Small intestine (tissue), 7 donors: ENCODE data around the gene PRDM16. TPM values are rescaled to one million over a fixed set of nuclear protein-coding genes. Genes with fewer than 3 reads are reported as not detected.

Experiments used
- DNase-seq, 2 donors: peaks; one replicate each; pipeline versions ENCODE4 v3.0.0 to v3.0.0-alpha.2; 2013
- FAIRE-seq: peaks from 2 replicates; lab custom pipeline; 2012; peaks lifted over from hg19 to GRCh38; lab: Jason Lieb, UNC
- H3K27ac ChIP-seq, 3 donors: one replicate each; pipeline ENCODE4 v1.5.1; 2013; ENCODE audit warnings: low read length in 2 of 3, mild to moderate bottlenecking in 2 of 3, control low read depth in 1 of 3, inconsistent platforms in 1 of 3, low read depth in 1 of 3, moderate library complexity in 1 of 3
- H3K27me3 ChIP-seq, 3 donors: one replicate each; pipeline ENCODE4 v1.6.1; 2013; ENCODE audit warnings: low read length in 3 of 3, inconsistent platforms in 1 of 3; ENCODE audit not compliant: control insufficient read depth in 3 of 3, insufficient read depth in 3 of 3
- H3K36me3 ChIP-seq, 3 donors: one replicate each; pipeline ENCODE4 v1.6.1; 2013; ENCODE audit warnings: low read length in 3 of 3, inconsistent platforms in 1 of 3, low read depth in 1 of 3, mild to moderate bottlenecking in 1 of 3, moderate library complexity in 1 of 3; ENCODE audit not compliant: control insufficient read depth in 3 of 3, insufficient read depth in 2 of 3
- H3K4me1 ChIP-seq, 3 donors: one replicate each; pipeline ENCODE4 v1.6.1; 2013; ENCODE audit warnings: low read length in 2 of 3, inconsistent platforms in 1 of 3, low read depth in 1 of 3, mild to moderate bottlenecking in 1 of 3, moderate library complexity in 1 of 3; ENCODE audit not compliant: control insufficient read depth in 3 of 3, insufficient read depth in 2 of 3
- H3K4me3 ChIP-seq, 3 donors: one replicate each; pipeline ENCODE4 v1.5.1; 2013; ENCODE audit warnings: low read length in 3 of 3, control low read depth in 1 of 3, inconsistent platforms in 1 of 3, low read depth in 1 of 3, mild to moderate bottlenecking in 1 of 3, moderate library complexity in 1 of 3
- H3K9me3 ChIP-seq, 2 donors: one replicate each; pipeline ENCODE4 v1.6.1; 2013; ENCODE audit warnings: low read depth in 1 of 2, low read length in 1 of 2; ENCODE audit not compliant: control insufficient read depth in 2 of 2, insufficient read depth in 1 of 2
- WGBS, 3 donors: extraction: QIAGEN DNeasy Blood & Tissue Kit; methylation state at CpG; one replicate each; pipeline ENCODE4 v1.1.7; 2013; 5-methylcytosine and 5-hydroxymethylcytosine counted together
- polyA plus RNA-seq, 4 donors: library from polyadenylated mRNA; stranded (reverse) in 3 of 4; unstranded in 1 of 4; fragments of 200-250 nt in 3 of 4; fragments of 120-200 nt in 1 of 4; gene quantifications; one replicate each; pipeline versions ENCODE4 v1.2.1 to v1.2.3, GENCODE V29; 2013
- donor health status: healthy with polysubstance abuse.
- donor health status: control.
- donor health status: control.
- donor health status: Bipolar disorder and iron deficiency.
- donor health status: healthy.

Gene PRDM16
- polyA plus RNA-seq, 4 donors = 5.4 to 11.4 (median 8.2) TPM

- WGBS, 3 donors = 94 to 96% (median 95%) methylated on average over 47 of the region's 47 CpGs
- Histone ChIP-seq H3K4me3 (no peak overlapping the region), H3K9me3 (no peaks in the 10 kb centered on the region), H3K27ac (no peak overlapping the region), H3K27me3 (no peaks in the 10 kb centered on the region), H3K36me3 (peaks cover 0 to 42% (median 0%) of the 10 kb centered on the region in 3 donors), H3K4me1 (peaks cover 0 to 22% (median 5%) of the 10 kb centered on the region in 3 donors)
- DNase-seq (no peak), FAIRE-seq (no peak)
Observed at GRCh38 chr1:3211582-3212375, 142.8 kb downstream of the PRDM16 start.

- peaks cover 0 to 42% (median 0%) of the 10 kb centered on the region in 3 donors for H3K36me3 ChIP-seq
- H3K9me3 ChIP-seq = no peaks in the 10 kb centered on the region
- H3K4me3 ChIP-seq = no peak overlapping the region
- H3K4me1 ChIP-seq = peaks cover 0 to 20% (median 5%) of the 10 kb centered on the region in 3 donors
- no peak for DNase-seq
- H3K27me3 ChIP-seq = no peaks in the 10 kb centered on the region
- no peak overlapping the region for H3K27ac ChIP-seq
- WGBS, 3 donors = 91 to 93% (median 91%) methylated on average over 26 to 34 of the region's 34 CpGs
- FAIRE-seq = no peak
Observed at GRCh38 chr1:3212453-3213355, 143.7 kb downstream of the PRDM16 start.

DNA sequence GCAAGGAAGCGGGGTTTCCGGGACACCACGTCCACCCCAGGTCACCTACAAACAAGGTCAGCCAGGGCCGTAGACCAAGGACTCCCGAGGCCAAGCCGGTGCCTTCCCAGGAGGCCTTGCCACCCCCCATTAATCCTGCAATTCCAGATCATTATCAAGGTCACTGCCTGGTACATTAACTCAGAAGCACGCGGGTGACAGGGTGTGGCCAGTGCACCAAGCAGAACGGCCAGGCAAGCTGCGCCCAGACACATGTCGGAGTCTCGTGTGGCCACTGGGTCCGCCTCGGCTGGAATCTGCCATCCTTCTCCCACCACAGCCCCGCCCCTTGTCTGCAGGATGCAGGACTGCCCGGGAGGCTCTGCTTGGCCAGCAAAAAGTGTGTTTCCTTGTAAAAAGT, 144.7 kb downstream of the PRDM16 start:
- H3K9me3 ChIP-seq = no peaks in the 10 kb centered on the region
- no peak for FAIRE-seq
- no peaks in the 10 kb centered on the region for H3K27me3 ChIP-seq
- no peak overlapping the region for H3K4me3 ChIP-seq
- H3K4me1 ChIP-seq = peaks cover 0 to 30% (median 8%) of the 10 kb centered on the region in 3 donors
- H3K36me3 ChIP-seq = peaks cover 0 to 39% (median 0%) of the 10 kb centered on the region in 3 donors
- peak overlapping the region in 1 of 3 donors; percentile 66 for H3K27ac ChIP-seq
- WGBS, 3 donors = 16 to 56% (median 54%) methylated on average over 16 of the region's 16 CpGs
- peak; percentile 66 to 92 for DNase-seq

GRCh38 chr1:3215198-3216014, 146.4 kb downstream of the PRDM16 start:
- Histone ChIP-seq H3K27ac (no peak overlapping the region), H3K27me3 (no peaks in the 10 kb centered on the region), H3K36me3 (peaks cover 0 to 37% (median 0%) of the 10 kb centered on the region in 3 donors), H3K4me1 (peaks cover 3 to 47% (median 10%) of the 10 kb centered on the region in 3 donors), H3K4me3 (no peak overlapping the region), H3K9me3 (no peaks in the 10 kb centered on the region)
- FAIRE-seq (no peak), DNase-seq (peak in 1 of 2 donors; percentile 24)
- WGBS, 3 donors = 67 to 80% (median 74%) methylated on average over 25 to 27 of the region's 27 CpGs

GRCh38 chr1:3216015-3216391, 147.0 kb downstream of the PRDM16 start:
- H3K27ac ChIP-seq = no peak overlapping the region
- H3K36me3 ChIP-seq = peaks cover 0 to 38% (median 0%) of the 10 kb centered on the region in 3 donors
- no peaks in the 10 kb centered on the region for H3K9me3 ChIP-seq
- H3K4me1 ChIP-seq = peaks cover 3 to 53% (median 10%) of the 10 kb centered on the region in 3 donors
- H3K27me3 ChIP-seq = no peaks in the 10 kb centered on the region
- H3K4me3 ChIP-seq = no peak overlapping the region
- DNase-seq = no peak
- 81 to 92% (median 91%) methylated on average over 7 of the region's 7 CpGs for WGBS, 3 donors
- FAIRE-seq = no peak

DNA sequence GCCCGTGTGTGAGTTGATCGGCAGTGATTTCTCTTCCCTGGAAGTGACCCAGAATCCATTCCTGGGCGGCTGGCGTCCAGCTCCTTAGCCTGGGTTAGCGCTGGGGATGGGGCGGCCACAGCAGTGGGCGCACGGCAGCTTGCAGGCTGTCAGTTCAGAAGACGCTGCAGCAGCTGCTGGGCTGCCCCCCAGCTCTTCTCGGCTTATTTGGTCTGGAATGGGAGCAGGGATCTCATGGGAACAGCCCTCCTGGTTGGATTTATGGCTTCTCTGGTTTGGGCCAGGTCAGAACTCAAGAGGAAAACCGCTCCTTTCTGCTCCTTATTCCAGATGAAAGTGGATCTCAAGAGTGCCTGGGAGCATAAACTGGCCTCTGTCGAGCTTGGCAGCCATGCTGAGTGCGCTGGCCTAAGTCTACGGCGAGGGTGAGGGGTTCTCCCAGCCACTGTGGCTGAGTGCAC, 148.2 kb downstream of the PRDM16 start:
- DNase-seq (no peak), FAIRE-seq (no peak)
- Histone ChIP-seq H3K9me3 (no peaks in the 10 kb centered on the region), H3K27me3 (no peaks in the 10 kb centered on the region), H3K36me3 (peaks cover 0 to 34% (median 0%) of the 10 kb centered on the region in 3 donors), H3K27ac (no peak overlapping the region), H3K4me1 (peaks cover 3 to 64% (median 14%) of the 10 kb centered on the region in 3 donors), H3K4me3 (no peak overlapping the region)
- WGBS, 3 donors = 74 to 89% (median 83%) methylated on average over 15 of the region's 15 CpGs

DNA sequence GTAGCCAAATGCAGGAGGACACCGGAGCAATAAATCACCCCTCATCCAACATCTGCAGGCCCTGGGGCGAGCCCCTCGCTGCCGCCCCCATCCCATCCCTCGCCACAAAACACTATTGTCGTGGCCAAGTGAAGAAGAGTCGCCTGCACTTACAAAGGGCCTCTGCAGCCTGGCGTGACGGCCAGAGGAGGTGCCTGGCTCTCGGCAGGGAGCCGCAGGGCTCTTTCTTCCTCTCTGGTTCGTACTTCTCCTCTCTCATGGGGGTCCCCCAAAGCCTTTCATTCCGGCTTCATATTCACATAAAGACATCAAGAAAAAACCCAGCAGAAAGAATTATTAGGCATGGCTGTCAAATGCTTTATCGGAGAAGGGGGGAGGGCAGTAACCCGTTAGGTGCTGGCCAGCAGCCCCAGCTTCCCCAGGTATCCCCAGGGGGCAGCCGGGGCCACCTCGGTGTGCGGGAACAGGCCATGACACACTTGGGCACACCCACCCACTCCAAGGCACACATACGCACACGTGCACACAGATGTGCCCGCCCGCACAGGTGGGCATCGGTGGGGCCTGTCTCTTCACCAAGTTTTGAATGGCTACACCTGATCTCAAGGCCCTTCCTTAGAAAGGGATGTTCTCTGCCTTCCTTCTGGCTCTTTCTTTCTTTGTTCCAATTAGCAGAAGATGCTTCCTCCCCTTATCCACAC, 149.1 kb downstream of the PRDM16 start:
- H3K36me3 ChIP-seq = peaks cover 0 to 34% (median 0%) of the 10 kb centered on the region in 3 donors
- DNase-seq = no peak
- FAIRE-seq = no peak
- H3K9me3 ChIP-seq = no peaks in the 10 kb centered on the region
- 67 to 87% (median 83%) methylated on average over 23 of the region's 23 CpGs for WGBS, 3 donors
- H3K4me1 ChIP-seq = peaks cover 3 to 73% (median 14%) of the 10 kb centered on the region in 3 donors
- peak overlapping the region in 2 of 3 donors; percentile 49 to 82 for H3K27ac ChIP-seq
- H3K4me3 ChIP-seq = no peak overlapping the region
- H3K27me3 ChIP-seq = no peaks in the 10 kb centered on the region
